Measurements from ENCODE around the gene EEFSEC. TPM values are rescaled to one million over a fixed set of nuclear protein-coding genes. Genes with fewer than 3 reads are reported as not detected.

The EEFSEC gene
- total and polyA plus RNA-seq, 2 experiments from 2014 or later, result 4.9 to 18.7 TPM

DNA sequence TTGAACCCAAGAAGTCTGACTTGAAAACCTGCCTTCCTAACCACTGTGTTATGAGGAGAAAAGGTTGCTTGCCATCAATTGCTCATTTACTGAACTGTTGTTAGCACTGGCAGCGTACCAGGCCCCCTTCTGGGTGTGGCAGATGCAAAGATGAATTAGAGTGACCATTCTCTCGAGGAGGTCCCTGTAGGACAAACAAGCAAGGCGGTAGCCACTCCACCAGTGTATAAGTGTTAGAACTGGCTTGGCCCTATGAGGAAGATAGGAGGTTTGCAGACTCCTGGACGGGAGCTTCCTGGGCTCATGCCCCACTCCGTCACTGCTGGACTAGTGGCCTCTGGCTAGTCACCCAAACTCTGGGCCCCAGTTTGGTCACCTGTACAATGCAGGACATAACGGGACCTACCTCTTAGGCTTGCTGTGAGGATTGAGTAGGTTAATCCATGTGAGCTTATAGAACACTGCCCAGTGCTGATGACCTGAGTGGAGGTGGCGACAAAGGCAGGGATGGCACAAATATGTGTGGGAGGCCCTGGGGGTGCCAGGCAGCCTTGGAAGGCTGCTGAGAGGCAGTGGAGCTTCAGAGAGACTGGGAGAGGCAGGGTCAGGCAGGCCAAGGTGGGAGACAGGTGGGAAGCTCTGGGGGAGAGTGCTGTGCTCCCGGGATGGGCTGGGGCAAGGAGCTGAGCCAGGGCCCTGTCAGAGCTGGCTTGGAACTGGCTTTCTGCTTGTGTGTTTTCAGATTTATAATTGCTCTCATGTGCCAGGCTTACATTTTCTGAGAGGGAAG lies 167.5 kb downstream of the EEFSEC start:
- Histone ChIP-seq H2AFZ (no peak overlapping the region), H3K79me2 (ENCODE audit: insufficient read depth) (no peaks in the 10 kb centered on the region), H3K4me3 (no peak overlapping the region), H3K9ac (no peak overlapping the region), H3K9me2 (ENCODE audit: insufficient read depth) (no peaks in the 10 kb centered on the region), H3K36me3 (ENCODE audit: low read depth) (no peaks in the 10 kb centered on the region), H3K27me3 (replicated peaks; ENCODE audit: insufficient read depth) (no peaks in the 10 kb centered on the region), H3K4me1 (ENCODE audit: insufficient read depth) (no peaks in the 10 kb centered on the region), H4K20me1 (ENCODE audit: insufficient read depth) (no peaks in the 10 kb centered on the region), H3K4me2 (ENCODE audit: unreplicated experiment) (no peak overlapping the region), H3F3A (ENCODE audit: insufficient read depth) (no peaks in the 10 kb centered on the region), H3K9me3 (ENCODE audit: low read depth) (no peaks in the 10 kb centered on the region), H3K27ac (no peak overlapping the region)
- in situ Hi-C loops (cut with MboI), result no loop called here
- no peak for DNase-seq
- no peak for TF ChIP-seq EZH2 (IDR thresholded peaks at IDR 0.05; ENCODE audit: insufficient read depth, poor library complexity, severe bottlenecking)
- no peak for TF ChIP-seq EZH2phosphoT487 (IDR thresholded peaks at IDR 0.05; ENCODE audit: insufficient read depth, low read depth)
- 90 to 93% methylated on average over 8 of the region's 8 CpGs for WGBS, 2 experiments (ENCODE audit: low coverage in 1 of 2, low lambda C conversion rate in 2 of 2, missing lambda C conversion rate in 2 of 2)

DNA sequence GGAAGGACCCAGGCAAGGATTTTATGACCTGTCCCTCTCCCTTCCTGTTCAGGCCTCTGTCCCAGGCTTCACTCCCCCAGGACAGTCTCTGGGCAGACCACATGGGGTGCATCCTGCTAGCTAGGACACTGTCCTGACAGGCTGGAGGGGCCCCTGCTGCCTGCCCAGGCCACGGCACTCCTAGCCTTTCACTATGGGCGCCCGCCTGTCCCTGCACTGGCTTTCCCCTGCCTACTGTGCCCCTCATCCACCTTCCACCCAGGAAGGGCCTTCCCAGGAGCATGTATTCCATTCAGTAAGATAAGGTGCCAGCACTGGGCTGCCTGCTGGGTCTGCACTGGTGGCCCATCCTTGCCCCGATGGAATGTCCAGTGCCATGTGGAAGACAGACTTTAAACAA lies 168.1 kb downstream of the EEFSEC start:
- Histone ChIP-seq H3F3A (ENCODE audit: insufficient read depth) (no peaks in the 10 kb centered on the region), H3K27me3 (replicated peaks; ENCODE audit: insufficient read depth) (no peaks in the 10 kb centered on the region), H3K4me3 (no peak overlapping the region), H4K20me1 (ENCODE audit: insufficient read depth) (no peaks in the 10 kb centered on the region), H3K36me3 (ENCODE audit: low read depth) (no peaks in the 10 kb centered on the region), H3K79me2 (ENCODE audit: insufficient read depth) (no peaks in the 10 kb centered on the region), H3K9ac (no peak overlapping the region), H3K4me2 (ENCODE audit: unreplicated experiment) (no peak overlapping the region), H3K27ac (no peak overlapping the region), H2AFZ (no peak overlapping the region), H3K9me3 (ENCODE audit: low read depth) (no peaks in the 10 kb centered on the region), H3K4me1 (ENCODE audit: insufficient read depth) (no peaks in the 10 kb centered on the region), H3K9me2 (ENCODE audit: insufficient read depth) (no peaks in the 10 kb centered on the region)
- DNase-seq, result no peak
- TF ChIP-seq EZH2 (IDR thresholded peaks at IDR 0.05; ENCODE audit: insufficient read depth, poor library complexity, severe bottlenecking) (no peak), EZH2phosphoT487 (IDR thresholded peaks at IDR 0.05; ENCODE audit: insufficient read depth, low read depth) (no peak)
- WGBS, 2 experiments (ENCODE audit: low coverage in 1 of 2, low lambda C conversion rate in 2 of 2, missing lambda C conversion rate in 2 of 2), result 95 to 96% methylated on average over 4 of the region's 4 CpGs
- in situ Hi-C loops (cut with MboI), result no loop called here

DNA sequence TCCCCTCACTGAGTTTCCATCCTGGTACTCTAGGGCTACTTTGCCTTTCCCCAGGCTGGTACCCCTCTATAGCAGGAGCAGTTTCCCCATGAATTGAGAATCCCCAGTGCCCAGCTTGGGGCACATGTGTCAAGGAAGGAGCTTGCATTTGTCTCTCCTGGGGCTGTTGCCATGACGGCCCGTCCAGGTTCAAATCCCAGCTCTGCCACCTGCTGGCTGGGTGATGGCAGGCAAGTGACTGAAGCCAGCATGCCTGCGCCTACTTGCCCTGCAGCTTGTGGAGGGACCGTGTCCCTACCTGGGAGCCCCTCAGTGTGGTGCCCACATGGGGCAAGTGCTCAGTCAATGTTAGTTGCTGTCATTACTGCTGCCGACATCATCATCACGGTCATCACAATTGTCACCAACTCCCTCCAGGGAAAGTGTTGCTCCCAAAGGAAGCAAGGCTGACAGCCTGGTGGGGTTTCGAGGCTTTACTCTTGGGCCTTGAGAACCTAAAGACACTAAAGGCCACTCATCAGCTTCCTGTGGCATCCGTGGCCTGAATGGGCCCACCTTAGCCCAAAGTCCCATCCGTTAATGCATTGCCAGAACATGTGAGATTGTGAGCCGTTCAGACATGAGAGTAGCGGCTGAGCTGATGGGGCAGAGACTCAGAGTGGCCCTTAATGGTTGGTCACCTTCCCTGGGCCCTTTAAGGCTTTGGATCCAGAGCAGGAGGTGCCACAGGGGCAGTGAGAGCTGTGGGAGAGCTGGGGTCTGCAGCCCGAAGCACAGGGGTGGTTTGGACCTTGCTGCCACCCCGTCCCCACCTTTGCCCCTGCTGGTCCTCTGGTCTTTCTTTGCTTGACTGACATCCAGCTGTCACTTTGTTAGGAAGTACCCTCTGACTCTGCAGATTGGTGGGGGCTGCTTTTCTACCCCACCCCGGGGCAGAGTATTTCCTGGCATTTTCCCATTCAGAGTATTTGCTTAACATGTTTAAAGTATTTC lies 169.0 kb downstream of the EEFSEC start:
- DNase-seq, result peak; percentile 47
- Histone ChIP-seq H3K9ac (no peak overlapping the region), H3K27ac (no peak overlapping the region), H3K4me1 (ENCODE audit: insufficient read depth) (no peaks in the 10 kb centered on the region), H3F3A (ENCODE audit: insufficient read depth) (no peaks in the 10 kb centered on the region), H3K4me2 (ENCODE audit: unreplicated experiment) (no peak overlapping the region), H2AFZ (no peak overlapping the region), H3K36me3 (ENCODE audit: low read depth) (no peaks in the 10 kb centered on the region), H3K79me2 (ENCODE audit: insufficient read depth) (no peaks in the 10 kb centered on the region), H4K20me1 (ENCODE audit: insufficient read depth) (no peaks in the 10 kb centered on the region), H3K4me3 (no peak overlapping the region), H3K9me3 (ENCODE audit: low read depth) (no peaks in the 10 kb centered on the region), H3K9me2 (ENCODE audit: insufficient read depth) (no peaks in the 10 kb centered on the region), H3K27me3 (replicated peaks; ENCODE audit: insufficient read depth) (no peaks in the 10 kb centered on the region)
- in situ Hi-C loops (cut with MboI), result no loop called here
- TF ChIP-seq EZH2 (IDR thresholded peaks at IDR 0.05; ENCODE audit: insufficient read depth, poor library complexity, severe bottlenecking) (no peak), EZH2phosphoT487 (IDR thresholded peaks at IDR 0.05; ENCODE audit: insufficient read depth, low read depth) (no peak)
- WGBS, 2 experiments (ENCODE audit: low coverage in 1 of 2, low lambda C conversion rate in 2 of 2, missing lambda C conversion rate in 2 of 2), result 95 to 96% methylated on average over 14 of the region's 14 CpGs

GRCh38 chr3:128323206-128324081 lies 170.2 kb downstream of the EEFSEC start:
- Histone ChIP-seq H3K9me2 (ENCODE audit: insufficient read depth) (no peaks in the 10 kb centered on the region), H3K36me3 (ENCODE audit: low read depth) (no peaks in the 10 kb centered on the region), H3K4me3 (no peak overlapping the region), H3K9me3 (ENCODE audit: low read depth) (no peaks in the 10 kb centered on the region), H3K27me3 (replicated peaks; ENCODE audit: insufficient read depth) (no peaks in the 10 kb centered on the region), H3F3A (ENCODE audit: insufficient read depth) (no peaks in the 10 kb centered on the region), H3K79me2 (ENCODE audit: insufficient read depth) (no peaks in the 10 kb centered on the region), H3K4me2 (ENCODE audit: unreplicated experiment) (no peak overlapping the region), H2AFZ (no peak overlapping the region), H3K4me1 (ENCODE audit: insufficient read depth) (no peaks in the 10 kb centered on the region), H3K9ac (no peak overlapping the region), H4K20me1 (ENCODE audit: insufficient read depth) (no peaks in the 10 kb centered on the region), H3K27ac (no peak overlapping the region)
- DNase-seq, result no peak
- 92 to 94% methylated on average over 17 of the region's 17 CpGs for WGBS, 2 experiments (ENCODE audit: low coverage in 1 of 2, low lambda C conversion rate in 2 of 2, missing lambda C conversion rate in 2 of 2)
- in situ Hi-C loops (cut with MboI), result no loop called here
- TF ChIP-seq EZH2 (IDR thresholded peaks at IDR 0.05; ENCODE audit: insufficient read depth, poor library complexity, severe bottlenecking), result no peak
- TF ChIP-seq EZH2phosphoT487 (IDR thresholded peaks at IDR 0.05; ENCODE audit: insufficient read depth, low read depth), result no peak

Data from GM23248 (cell line).